MM.1S (cell line): ENCODE results near the gene TAOK1.
"Not testable (repeated sequence)": the region's sequence is repeated elsewhere in the genome, so short reads cannot be mapped to it uniquely, and the experiment has no call there.

ENCODE experiments used
- CTCF ChIP-seq: fragments of 300-600 bp; sonication (generic); IDR thresholded peaks from 2 replicates; pipeline ENCODE4 v1.5.1; 2016; ENCODE audit warnings: antibody characterized with exemption, low read length, mixed read lengths
- EZH2 ChIP-seq: fragments of 300-600 bp; sonication (generic); optimal IDR thresholded peaks from 2 replicates; pipeline ENCODE3; 2017; ENCODE audit warnings: low read depth, mild to moderate bottlenecking, antibody characterized with exemption, low read length, mixed read lengths
- EZH2phosphoT487 ChIP-seq: fragments of 300-600 bp; sonication (generic); IDR thresholded peaks from 2 replicates; pipeline ENCODE4 v1.6.1; 2018; ENCODE audit warnings: antibody characterized with exemption, low read length

GRCh38 chr17:29480249-29480928 lies 90.2 kb downstream of the TAOK1 start:
- TF ChIP-seq CTCF, EZH2, EZH2phosphoT487: not testable (repeated sequence)
